GM12878 (cell line): ENCODE results near the gene LPCAT3. TPM values are rescaled to one million over a fixed set of nuclear protein-coding genes. Genes with fewer than 3 reads are reported as not detected.

ENCODE experiments used
- ATAC-seq: fragments of 200-7000 bp; cut with Tn5 transposase; 3 replicates; pipeline ENCODE4 v1.9.1; 2020; ENCODE audit warnings: mild to moderate bottlenecking, moderate library complexity
- BruUV-seq: library from RNA; stranded (reverse); fragments of 400-500 nt; replicated peaks from 2 replicates; lab custom pipeline; 2021; lab: Mats Ljungman, UMichigan
- CTCF ChIA-PET: fragments of 300-600 bp; sonication (Branson Sonifier 250); formaldehyde crosslinking; extraction: SDS; loops from one replicate; lab custom pipeline; 2021; ENCODE audit warnings: inconsistent platforms; lab: Yijun Ruan, JAX
- POLR2A ChIA-PET: fragments of 350-600 bp; formaldehyde crosslinking; extraction: SDS; loops from one replicate; lab custom pipeline; 2021; ENCODE audit warnings: inconsistent platforms; lab: Charles Lee
- RAD21 ChIA-PET: fragments of 300-600 bp; sonication (Branson Sonifier 250); formaldehyde crosslinking; loops from one replicate; lab custom pipeline; 2023; ENCODE audit warnings: antibody characterized with exemption; ENCODE audit not compliant: unreplicated experiment; lab: Charles Lee
- SMC1A ChIA-PET: fragments of 300-600 bp; sonication (Branson Sonifier 250); formaldehyde crosslinking; loops from one replicate; lab custom pipeline; 2023; ENCODE audit not compliant: unreplicated experiment, uncharacterized antibody; lab: Charles Lee
- DNase-seq: peaks from one replicate; pipeline ENCODE4 v3.0.0-alpha.2; 2011; ENCODE audit warnings: low read depth, low spot score
- FAIRE-seq: peaks from 3 replicates; lab custom pipeline; 2011; peaks lifted over from hg19 to GRCh38; lab: Jason Lieb, UNC
- H2AFZ ChIP-seq: 2 replicates; pipeline ENCODE4 v1.6.0; 2011; ENCODE audit warnings: low read depth, low read length, control low read depth; ENCODE audit not compliant: control insufficient read depth
- H3K27ac ChIP-seq: 2 replicates; pipeline ENCODE4 v1.5.1; 2011; ENCODE audit warnings: control low read depth; ENCODE audit not compliant: control insufficient read depth, insufficient read depth
- H3K27me3 ChIP-seq, 2 experiments: replicated peaks in 1 of 2; 2 replicates each; pipeline versions ENCODE4 v1.6.0 to v1.6.1; 2011; ENCODE audit warnings: low read length in 1 of 2; ENCODE audit not compliant: control insufficient read depth in 2 of 2, insufficient read depth in 2 of 2
- H3K36me3 ChIP-seq, 2 experiments: 2 replicates each; pipeline ENCODE4 v1.5.1; 2011; ENCODE audit warnings: low read length in 1 of 2; ENCODE audit not compliant: control insufficient read depth in 2 of 2, insufficient read depth in 2 of 2
- H3K4me1 ChIP-seq: 2 replicates; pipeline ENCODE4 v1.6.1; 2011; ENCODE audit warnings: mild to moderate bottlenecking, low read length, moderate library complexity, mixed read lengths; ENCODE audit not compliant: control insufficient read depth, insufficient read depth
- H3K4me2 ChIP-seq: 2 replicates; pipeline ENCODE4 v1.6.0; 2011; ENCODE audit warnings: control low read depth; ENCODE audit not compliant: control insufficient read depth, insufficient read depth
- H3K4me3 ChIP-seq: fragments of 200-600 bp; sonication (generic); 2 replicates; pipeline ENCODE4 v1.5.1; 2016
- H3K79me2 ChIP-seq: 2 replicates; pipeline ENCODE4 v1.6.0; 2011; ENCODE audit warnings: low read length; ENCODE audit not compliant: control insufficient read depth, insufficient read depth
- H3K9ac ChIP-seq: 2 replicates; pipeline ENCODE4 v1.8.0; 2011; ENCODE audit warnings: low read length, control low read depth, mixed read lengths; ENCODE audit not compliant: control insufficient read depth, insufficient read depth
- H3K9me3 ChIP-seq: replicated peaks from 3 replicates; pipeline ENCODE4 v1.5.1; 2011; ENCODE audit warnings: mild to moderate bottlenecking, low read length; ENCODE audit not compliant: control insufficient read depth, insufficient read depth
- H4K20me1 ChIP-seq: 2 replicates; pipeline ENCODE4 v1.6.0; 2011; ENCODE audit not compliant: control insufficient read depth, insufficient read depth
- ASH2L ChIP-seq: fragments of 300-600, 200-600 bp; sonication (generic); IDR thresholded peaks from 2 replicates; pipeline ENCODE4 v1.6.1; 2017; ENCODE audit warnings: low read depth, mild to moderate bottlenecking, borderline replicate concordance
- ETV6 ChIP-seq, 2 experiments: fragments of 450-650 bp in 1 of 2; IDR thresholded peaks in 1 of 2; conservative IDR thresholded peaks in 1 of 2; 2 replicates each; pipeline ENCODE4 v1.6.1; 2014; ENCODE audit warnings: antibody characterized with exemption in 1 of 2, borderline replicate concordance in 1 of 2, low read depth in 1 of 2, mild to moderate bottlenecking in 1 of 2, moderate library complexity in 1 of 2
- JUND ChIP-seq: IDR thresholded peaks from 2 replicates; pipeline ENCODE4 v1.6.1; 2012; ENCODE audit warnings: low read depth, mild to moderate bottlenecking, low read length, improper control_type of control experiment, moderate library complexity
- NFYA ChIP-seq: IDR thresholded peaks from 2 replicates; pipeline ENCODE4 v1.6.1; 2011; ENCODE audit warnings: low read depth, mild to moderate bottlenecking, low read length, improper control_type of control experiment, borderline replicate concordance
- RB1 ChIP-seq: fragments of 450-650 bp; formaldehyde crosslinking; IDR thresholded peaks from 2 replicates; pipeline ENCODE4 v1.6.1; 2017; ENCODE audit warnings: mild to moderate bottlenecking, borderline replicate concordance
- YY1 ChIP-seq: IDR thresholded peaks from 2 replicates; pipeline ENCODE4 v1.6.1; 2011; ENCODE audit warnings: low read depth, mild to moderate bottlenecking, low read length
- ZBTB40 ChIP-seq: fragments of 450-650 bp; IDR thresholded peaks from 2 replicates; pipeline ENCODE4 v1.6.1; 2016; ENCODE audit warnings: mild to moderate bottlenecking, moderate library complexity, borderline replicate concordance
- ZNF207 ChIP-seq: fragments of 450-650 bp; IDR thresholded peaks from 2 replicates; pipeline ENCODE4 v1.6.1; 2014; ENCODE audit warnings: antibody characterized with exemption, mild to moderate bottlenecking, borderline replicate concordance
- WGBS: methylation state at CpG from one replicate; pipeline ENCODE4 v1.1.6; 2016; ENCODE audit warnings: low lambda C conversion rate; ENCODE audit not compliant: insufficient replicate concordance, insufficient coverage; ENCODE audit errors: missing lambda C conversion rate; 5-methylcytosine and 5-hydroxymethylcytosine counted together
- in situ Hi-C: fragments of 300-500 bp; cut with MboI; formaldehyde crosslinking; loops from 9 replicates; pipeline ENCODE4 v1.14.3; 2018; ENCODE audit warnings: mixed read lengths
- intact Hi-C: fragments of 100-400 bp; cut with micrococcal nuclease; formaldehyde crosslinking; loops from one replicate; pipeline ENCODE4 v1.14.2; 2022; ENCODE audit not compliant: unreplicated experiment
- polyA plus RNA-seq, 11 experiments: library from polyadenylated mRNA; depleted of rRNA in 4 of 11; unstranded in 6 of 11; stranded (reverse) in 5 of 11; fragments of >200 nt; fragmentation: Nextera tagmentation in 4 of 11; fragmentation: Illumina TruSeq in 1 of 11; extraction: Ambion mirVana in 4 of 11; extraction: Trizol in 1 of 11; gene quantifications; 1 replicate in 1 of 11; 2 replicates in 10 of 11; pipeline versions ENCODE4 v1.2.1 to v1.2.3, GENCODE V29; 2011 to 2016; ENCODE audit warnings: inconsistent platforms in 2 of 11, missing spikeins in 2 of 11, low read depth in 1 of 11
- total RNA-seq, 4 experiments: library from RNA; depleted of rRNA in 3 of 4; stranded (reverse); fragments of >200 nt in 3 of 4; fragmentation: Illumina TruSeq in 1 of 4; extraction: Trizol in 1 of 4; gene quantifications; 2 replicates each; pipeline versions ENCODE4 v1.2.1 to v1.2.3, GENCODE V29; 2013 to 2021
- TF ChIP-seq, protein P1 (sequence below): IDR thresholded peaks from 2 replicates; pipeline ENCODE4 v1.6.1; 2011; ENCODE audit warnings: mild to moderate bottlenecking, low read depth, low read length, moderate library complexity; ENCODE audit not compliant: insufficient replicate concordance
- TF ChIP-seq, protein P2 (sequence below): IDR thresholded peaks from 2 replicates; pipeline ENCODE4 v1.6.1; 2011; ENCODE audit warnings: borderline replicate concordance, low read depth, mild to moderate bottlenecking, moderate library complexity, mixed read lengths, low read length; ENCODE audit not compliant: insufficient read depth; ENCODE audit errors: extremely low read length

LPCAT3 gene
- total and polyA plus RNA-seq, 10 of the 15 experiments (the other 5 are each of a cell fraction or from before 2014, with no cell fraction given): 2.6 to 48.3 (median 23.0) TPM

DNA sequence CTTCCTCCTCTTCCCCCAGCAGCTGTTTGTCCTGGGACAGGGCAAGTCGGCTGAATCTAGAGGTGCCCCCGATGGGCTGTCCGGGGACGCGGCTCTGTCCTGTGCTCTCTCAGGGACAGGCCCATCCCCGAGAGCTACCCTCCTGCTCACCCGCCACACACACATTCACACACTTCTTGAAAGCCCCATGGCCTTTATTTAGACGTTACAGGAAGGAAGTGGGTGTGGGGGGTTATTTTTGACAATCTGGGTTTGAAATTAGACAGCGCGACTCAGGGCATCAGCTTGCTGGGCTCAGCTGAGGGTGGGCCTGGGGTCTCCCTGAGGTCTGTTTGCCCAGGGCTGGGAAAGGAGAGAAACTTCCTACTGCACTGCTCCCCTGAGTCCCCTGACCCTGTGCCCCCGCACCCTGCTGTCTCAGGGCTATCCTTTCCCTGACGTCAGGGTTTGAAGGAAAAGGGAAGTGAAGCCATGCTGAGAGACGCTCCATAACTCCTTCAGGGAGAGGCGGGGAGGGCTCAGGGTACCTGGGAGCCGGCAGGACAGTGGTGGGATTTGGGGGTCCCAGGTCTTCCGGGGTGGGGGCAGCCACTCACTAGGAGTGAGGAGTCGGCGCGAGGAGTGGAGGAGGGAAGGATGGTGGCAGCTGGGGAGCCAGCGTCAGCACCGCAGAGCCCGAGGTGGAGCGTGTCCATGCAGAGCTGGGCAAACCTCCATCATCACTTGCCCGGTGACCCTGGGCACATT is 59.0 kb downstream of the LPCAT3 start (continued):
- TF ChIP-seq ETV6 (conservative IDR thresholded peaks at IDR 0.05 in 1 of 2, IDR thresholded peaks at IDR 0.05 in 1 of 2; ENCODE audit: borderline replicate concordance in 1 of 2, low read depth in 1 of 2) (peak in 1 of 2 experiments; percentile 93; a peak in 2 of 4 replicates), RB1 (peak; percentile 69; the same call in 1 of the 2 replicates), ASH2L (peak; percentile 96; the same call in 1 of the 2 replicates), NFYA (no peak), JUND (0 out of 2 replicates have a peak, but pooled peaks have one; percentile 55), ZNF207 (peak; percentile 38; the same call in 1 of the 2 replicates), YY1 (peak; percentile 62)
- TF ChIP-seq, protein P1, sequence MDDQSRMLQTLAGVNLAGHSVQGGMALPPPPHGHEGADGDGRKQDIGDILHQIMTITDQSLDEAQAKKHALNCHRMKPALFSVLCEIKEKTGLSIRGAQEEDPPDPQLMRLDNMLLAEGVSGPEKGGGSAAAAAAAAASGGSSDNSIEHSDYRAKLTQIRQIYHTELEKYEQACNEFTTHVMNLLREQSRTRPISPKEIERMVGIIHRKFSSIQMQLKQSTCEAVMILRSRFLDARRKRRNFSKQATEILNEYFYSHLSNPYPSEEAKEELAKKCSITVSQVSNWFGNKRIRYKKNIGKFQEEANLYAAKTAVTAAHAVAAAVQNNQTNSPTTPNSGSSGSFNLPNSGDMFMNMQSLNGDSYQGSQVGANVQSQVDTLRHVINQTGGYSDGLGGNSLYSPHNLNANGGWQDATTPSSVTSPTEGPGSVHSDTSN: peak; percentile 7

GRCh38 chr12:6958609-6959057 is 59.6 kb downstream of the LPCAT3 start:
- FAIRE-seq (no peak), DNase-seq (no peak), ATAC-seq (peak; percentile 0)
- Histone ChIP-seq H3K4me2 (peak overlapping the region; percentile 99), H3K27ac (peak overlapping the region; percentile 99), H3K36me3 (peaks cover 11 to 33% of the 10 kb centered on the region in 2 experiments), H4K20me1 (no peaks in the 10 kb centered on the region), H3K79me2 (peaks cover 76% of the 10 kb centered on the region), H3K4me1 (peaks cover 85% of the 10 kb centered on the region), H2AFZ (no peak overlapping the region), H3K4me3 (peak overlapping the region; percentile 95), H3K27me3 (no peaks in the 10 kb centered on the region), H3K9me3 (no peaks in the 10 kb centered on the region), H3K9ac (peak overlapping the region; percentile 91)
- RAD21 ChIA-PET: interaction anchor here (0.8 to 13.5 kb wide), 7 partner anchors 12 to 89 kb away, joined by 3 to 426 read pairs (median 5); partner anchors contain the start of genes C12orf57, LPCAT3, RNU7-1 and SPSB2
- WGBS: 4% methylated on average over 10 of the region's 10 CpGs
- intact Hi-C loops: no loop called here
- TSS peak; percentile 93 for BruUV-seq
- in situ Hi-C loops: loop anchor here (25.0 kb wide), 1 partner anchor 1679 kb away; no protein-coding TSS in a partner anchor
- CTCF ChIA-PET: interaction anchor here (0.9 to 13.2 kb wide), 10 partner anchors 10 to 206 kb away, joined by 3 to 645 read pairs (median 4); partner anchors contain the start of genes C12orf57, C1RL, MLF2 and PTPN6
- SMC1A ChIA-PET: interaction anchor here (1.2 to 13.2 kb wide), 2 partner anchors 11 to 150 kb away, joined by 4 to 395 read pairs; partner anchors contain the start of genes C12orf57, C1RL, PTPN6 and RNU7-1
- POLR2A ChIA-PET: interaction anchor here (0.6 to 13.5 kb wide), 9 partner anchors 14 to 167 kb away, joined by 3 to 524 read pairs (median 3); partner anchors contain the start of genes C12orf57, CDCA3, ENO2 and PTPN6
- TF ChIP-seq ZBTB40: no peak
- TF ChIP-seq, protein P2, sequence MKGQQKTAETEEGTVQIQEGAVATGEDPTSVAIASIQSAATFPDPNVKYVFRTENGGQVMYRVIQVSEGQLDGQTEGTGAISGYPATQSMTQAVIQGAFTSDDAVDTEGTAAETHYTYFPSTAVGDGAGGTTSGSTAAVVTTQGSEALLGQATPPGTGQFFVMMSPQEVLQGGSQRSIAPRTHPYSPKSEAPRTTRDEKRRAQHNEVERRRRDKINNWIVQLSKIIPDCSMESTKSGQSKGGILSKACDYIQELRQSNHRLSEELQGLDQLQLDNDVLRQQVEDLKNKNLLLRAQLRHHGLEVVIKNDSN: no peak
